MM.1S (cell line): ENCODE results near the gene ANKRD44.
A peak's percentile ranks its signal among the peaks of the same experiment; 100 is the strongest.

Experiments
- DNase-seq: peaks from one replicate; pipeline ENCODE4 v3.0.0-alpha.2; 2015
- H2AFZ ChIP-seq: fragments of 300-600 bp; sonication (generic); 2 replicates; pipeline ENCODE4 v1.6.0; 2016; ENCODE audit warnings: antibody characterized with exemption, low read length
- H3F3A ChIP-seq: fragments of 300-600 bp; sonication (generic); 2 replicates; pipeline ENCODE4 v1.6.1; 2016; ENCODE audit warnings: mild to moderate bottlenecking, antibody characterized with exemption, low read length, moderate library complexity, mixed read lengths; ENCODE audit not compliant: insufficient read depth
- H3K27ac ChIP-seq: fragments of 300-600 bp; sonication (generic); 2 replicates; pipeline ENCODE4 v1.5.1; 2016; ENCODE audit warnings: mild to moderate bottlenecking, low read length
- H3K27me3 ChIP-seq: fragments of 300-600 bp; sonication (generic); replicated peaks from 2 replicates; pipeline ENCODE4 v1.6.0; 2016; ENCODE audit warnings: low read length; ENCODE audit not compliant: insufficient read depth
- H3K36me3 ChIP-seq: fragments of 300-600 bp; sonication (generic); replicated peaks from 2 replicates; pipeline ENCODE4 v1.6.1; 2016; ENCODE audit warnings: mild to moderate bottlenecking, low read length, mixed read lengths; ENCODE audit not compliant: insufficient read depth
- H3K4me1 ChIP-seq: fragments of 300-600 bp; sonication (generic); 2 replicates; pipeline ENCODE4 v1.6.1; 2016; ENCODE audit warnings: low read length, mixed read lengths
- H3K4me2 ChIP-seq: fragments of 300-600 bp; sonication (generic); 2 replicates; pipeline ENCODE4 v1.6.0; 2016; ENCODE audit warnings: low read depth, low read length
- H3K4me3 ChIP-seq: fragments of 300-600 bp; sonication (generic); 2 replicates; pipeline ENCODE4 v1.5.1; 2016; ENCODE audit warnings: low read length, mixed read lengths
- H3K79me2 ChIP-seq: fragments of 300-600 bp; sonication (generic); 2 replicates; pipeline ENCODE4 v1.6.1; 2016; ENCODE audit warnings: mixed run types, low read length, mixed read lengths
- H3K9ac ChIP-seq: fragments of 300-600 bp; sonication (generic); 2 replicates; pipeline ENCODE4 v1.6.1; 2016; ENCODE audit warnings: low read length, mixed read lengths
- H3K9me2 ChIP-seq: fragments of 300-600 bp; sonication (generic); replicated peaks from 2 replicates; pipeline ENCODE4 v1.6.1; 2016; ENCODE audit warnings: mild to moderate bottlenecking, low read length, mixed read lengths; ENCODE audit not compliant: insufficient read depth
- H3K9me3 ChIP-seq: fragments of 300-600 bp; sonication (generic); replicated peaks from 2 replicates; pipeline ENCODE4 v1.6.1; 2016; ENCODE audit warnings: mild to moderate bottlenecking, low read length, mixed read lengths; ENCODE audit not compliant: insufficient read depth
- H4K20me1 ChIP-seq: fragments of 300-600 bp; sonication (generic); 2 replicates; pipeline ENCODE4 v1.6.1; 2016; ENCODE audit warnings: mild to moderate bottlenecking, low read length, moderate library complexity, mixed read lengths; ENCODE audit not compliant: insufficient read depth
- EZH2 ChIP-seq: fragments of 300-600 bp; sonication (generic); optimal IDR thresholded peaks from 2 replicates; pipeline ENCODE3; 2017; ENCODE audit warnings: low read depth, mild to moderate bottlenecking, antibody characterized with exemption, low read length, mixed read lengths
- EZH2phosphoT487 ChIP-seq: fragments of 300-600 bp; sonication (generic); IDR thresholded peaks from 2 replicates; pipeline ENCODE4 v1.6.1; 2018; ENCODE audit warnings: antibody characterized with exemption, low read length
- TF ChIP-seq, protein P1 (sequence below): fragments of 300-600 bp; sonication (generic); IDR thresholded peaks from 2 replicates; pipeline ENCODE4 v1.5.1; 2016; ENCODE audit warnings: antibody characterized with exemption, low read length, mixed read lengths

ANKRD44 gene

DNA sequence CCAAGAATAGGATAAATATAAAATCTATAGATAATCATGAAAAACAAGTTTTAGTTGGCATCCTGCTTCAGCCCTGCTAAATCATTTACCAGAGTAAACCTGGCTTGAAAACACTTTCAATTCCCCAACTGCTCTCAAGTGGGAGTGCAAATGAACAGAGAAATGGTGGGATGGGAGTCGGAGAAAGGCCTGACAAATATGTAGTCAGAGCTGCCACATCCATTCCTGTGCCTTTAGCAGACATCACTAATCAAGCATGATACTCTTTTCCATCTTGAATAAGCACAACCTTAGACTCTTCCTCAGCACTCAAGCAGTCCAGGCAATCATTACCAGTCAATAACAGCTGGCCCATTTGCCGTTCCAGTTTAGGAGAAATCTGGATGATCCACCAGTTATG is 101.3 kb downstream of the ANKRD44 start:
- peak overlapping the region; percentile 31 for H3K4me3 ChIP-seq

DNA sequence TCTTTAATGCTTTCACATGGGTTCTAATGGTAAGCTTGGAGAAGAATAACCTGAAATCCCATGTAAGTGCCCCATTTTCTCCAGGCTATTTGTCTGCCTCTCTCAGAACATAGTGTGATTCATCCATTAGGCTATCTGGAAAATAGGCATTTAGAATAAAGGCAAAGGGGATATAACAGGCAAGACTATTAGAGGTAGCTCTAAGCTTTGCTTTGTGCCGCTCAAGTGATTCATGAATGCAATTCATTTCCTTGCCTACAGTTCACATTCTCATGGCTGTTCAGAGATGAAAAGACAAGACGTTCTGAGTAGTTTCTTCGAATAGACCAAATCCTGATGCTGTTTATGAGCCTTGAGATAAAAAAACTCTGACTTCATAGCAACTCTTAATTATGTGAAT is 101.7 kb downstream of the ANKRD44 start:
- Histone ChIP-seq H3K4me2 (peak overlapping the region; percentile 67), H4K20me1 (no peaks in the 10 kb centered on the region), H3K36me3 (no peaks in the 10 kb centered on the region), H3K27me3 (no peaks in the 10 kb centered on the region), H3K9me3 (no peaks in the 10 kb centered on the region), H2AFZ (no peak overlapping the region), H3K79me2 (peaks cover 80% of the 10 kb centered on the region), H3K4me1 (peaks cover 71% of the 10 kb centered on the region), H3K27ac (peak overlapping the region; percentile 85), H3K9me2 (no peaks in the 10 kb centered on the region), H3F3A (peaks cover 31% of the 10 kb centered on the region), H3K9ac (peak overlapping the region; percentile 34; the same call in 1 of the 2 replicates), H3K4me3 (0 out of 2 replicates have a peak overlapping the region, but pooled peaks have one; percentile 31)
- TF ChIP-seq EZH2 (no peak), EZH2phosphoT487 (no peak)
- TF ChIP-seq, protein P1, sequence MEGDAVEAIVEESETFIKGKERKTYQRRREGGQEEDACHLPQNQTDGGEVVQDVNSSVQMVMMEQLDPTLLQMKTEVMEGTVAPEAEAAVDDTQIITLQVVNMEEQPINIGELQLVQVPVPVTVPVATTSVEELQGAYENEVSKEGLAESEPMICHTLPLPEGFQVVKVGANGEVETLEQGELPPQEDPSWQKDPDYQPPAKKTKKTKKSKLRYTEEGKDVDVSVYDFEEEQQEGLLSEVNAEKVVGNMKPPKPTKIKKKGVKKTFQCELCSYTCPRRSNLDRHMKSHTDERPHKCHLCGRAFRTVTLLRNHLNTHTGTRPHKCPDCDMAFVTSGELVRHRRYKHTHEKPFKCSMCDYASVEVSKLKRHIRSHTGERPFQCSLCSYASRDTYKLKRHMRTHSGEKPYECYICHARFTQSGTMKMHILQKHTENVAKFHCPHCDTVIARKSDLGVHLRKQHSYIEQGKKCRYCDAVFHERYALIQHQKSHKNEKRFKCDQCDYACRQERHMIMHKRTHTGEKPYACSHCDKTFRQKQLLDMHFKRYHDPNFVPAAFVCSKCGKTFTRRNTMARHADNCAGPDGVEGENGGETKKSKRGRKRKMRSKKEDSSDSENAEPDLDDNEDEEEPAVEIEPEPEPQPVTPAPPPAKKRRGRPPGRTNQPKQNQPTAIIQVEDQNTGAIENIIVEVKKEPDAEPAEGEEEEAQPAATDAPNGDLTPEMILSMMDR, result no peak
- DNase-seq, result no peak

More for the DNA sequence above, 101.3 kb downstream of the ANKRD44 start:
- peak overlapping the region; percentile 34 for H3K9ac ChIP-seq
- TF ChIP-seq, protein P1, result no peak
- TF ChIP-seq EZH2 (no peak), EZH2phosphoT487 (no peak)
- no peaks in the 10 kb centered on the region for H3K27me3 ChIP-seq
- peak overlapping the region; percentile 0; the same call in 1 of the 2 replicates for H2AFZ ChIP-seq
- H3K4me2 ChIP-seq, result peak overlapping the region; percentile 67
- H4K20me1 ChIP-seq, result no peaks in the 10 kb centered on the region
- H3K36me3 ChIP-seq, result no peaks in the 10 kb centered on the region
- H3K79me2 ChIP-seq, result peaks cover 84% of the 10 kb centered on the region
- H3K4me1 ChIP-seq, result peaks cover 71% of the 10 kb centered on the region
- peak overlapping the region; percentile 85 for H3K27ac ChIP-seq
- no peak for DNase-seq
- H3F3A ChIP-seq, result peaks cover 31% of the 10 kb centered on the region
- no peaks in the 10 kb centered on the region for H3K9me2 ChIP-seq
- no peaks in the 10 kb centered on the region for H3K9me3 ChIP-seq

DNA sequence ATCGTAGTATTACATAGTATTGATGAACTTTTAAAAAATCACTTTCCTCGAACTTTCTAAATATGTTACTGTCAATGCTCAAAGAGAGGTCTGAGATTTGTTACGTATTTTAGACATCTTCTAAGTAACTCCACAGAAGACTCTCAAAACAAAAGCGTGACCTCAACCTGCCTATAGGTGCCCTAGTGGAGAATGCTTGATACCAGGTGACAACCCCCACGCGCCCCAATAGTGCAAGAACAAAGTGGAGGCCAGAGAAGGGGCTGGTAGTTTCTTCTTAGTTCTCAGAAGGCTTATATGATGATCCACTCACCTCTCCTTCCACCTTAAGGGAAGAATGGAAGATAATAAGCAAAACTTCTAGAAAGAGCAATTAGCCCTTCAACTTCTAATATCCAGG is 102.6 kb downstream of the ANKRD44 start:
- Histone ChIP-seq H3K79me2 (peaks cover 80% of the 10 kb centered on the region), H3K36me3 (no peaks in the 10 kb centered on the region), H4K20me1 (no peaks in the 10 kb centered on the region), H2AFZ (no peak overlapping the region), H3K9ac (no peak overlapping the region), H3K4me3 (no peak overlapping the region), H3K27ac (peak overlapping the region; percentile 25; the same call in 1 of the 2 replicates), H3K4me1 (peaks cover 63% of the 10 kb centered on the region), H3K27me3 (no peaks in the 10 kb centered on the region), H3K9me2 (no peaks in the 10 kb centered on the region), H3K9me3 (no peaks in the 10 kb centered on the region), H3F3A (peaks cover 31% of the 10 kb centered on the region), H3K4me2 (no peak overlapping the region)
- TF ChIP-seq EZH2phosphoT487 (no peak), EZH2 (no peak)
- TF ChIP-seq, protein P1, result no peak
- no peak for DNase-seq
